IPS-NIHi11 (cell line): Measurements from ENCODE around the gene NEUROD1.

Source experiments
- DNase-seq: peaks from one replicate; pipeline ENCODE4 v3.0.0; 2012; ENCODE audit warnings: mixed read lengths, low spot score

NEUROD1 gene

DNA sequence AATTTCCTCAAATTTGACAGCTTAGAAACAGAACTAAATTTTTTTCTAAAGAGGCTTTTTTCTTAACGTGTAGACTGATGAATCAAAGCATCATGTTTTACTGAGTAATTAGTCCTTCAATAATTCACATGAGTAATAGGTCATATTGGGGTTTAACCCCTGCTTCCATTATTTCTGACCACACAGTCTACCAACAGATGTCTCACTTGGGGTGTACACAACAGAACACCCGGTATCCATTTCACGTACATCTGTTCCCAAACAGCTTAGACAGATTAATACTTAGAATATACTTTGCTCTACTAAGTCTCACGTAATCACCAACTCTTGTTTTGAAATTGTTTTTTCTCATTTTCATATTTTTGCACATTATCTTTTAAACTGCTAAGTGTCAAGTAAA lies 38.2 kb downstream of the NEUROD1 start:
- DNase-seq: no peak

GRCh38 chr2:181639686-181640085 lies 40.6 kb downstream of the NEUROD1 start:
- no peak for DNase-seq

DNA sequence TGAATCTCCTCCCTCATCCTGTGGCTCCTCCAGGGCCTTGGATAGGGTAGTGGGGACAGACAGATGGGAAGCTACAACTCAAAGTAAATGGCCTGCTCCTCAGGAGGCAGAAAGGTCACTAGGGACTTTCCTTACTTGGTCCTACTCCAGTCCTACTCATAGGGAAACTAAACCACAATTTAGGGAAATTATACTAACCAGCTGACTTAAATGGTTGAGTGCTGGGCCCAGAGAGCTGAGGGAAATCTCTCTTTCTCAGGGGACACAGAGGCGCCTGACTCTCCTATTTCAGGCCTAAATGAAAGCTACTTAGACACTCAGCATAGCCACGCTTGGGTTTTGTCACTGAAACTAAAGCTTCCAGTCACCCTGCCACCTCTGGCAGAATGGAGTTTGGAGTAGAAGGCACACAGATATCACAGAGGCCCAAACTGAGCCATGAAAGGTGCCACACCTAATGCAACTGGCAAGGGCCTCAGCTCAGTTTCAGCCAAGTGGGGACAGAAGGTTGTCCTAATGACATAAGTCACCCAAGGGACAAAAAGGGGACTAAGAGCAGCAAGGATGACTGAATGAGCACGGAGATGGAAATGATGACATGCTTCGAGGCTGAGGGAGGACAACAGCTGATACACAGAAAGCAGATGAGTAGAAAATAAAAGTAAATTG lies 47.5 kb downstream of the NEUROD1 start:
- no peak for DNase-seq

DNA sequence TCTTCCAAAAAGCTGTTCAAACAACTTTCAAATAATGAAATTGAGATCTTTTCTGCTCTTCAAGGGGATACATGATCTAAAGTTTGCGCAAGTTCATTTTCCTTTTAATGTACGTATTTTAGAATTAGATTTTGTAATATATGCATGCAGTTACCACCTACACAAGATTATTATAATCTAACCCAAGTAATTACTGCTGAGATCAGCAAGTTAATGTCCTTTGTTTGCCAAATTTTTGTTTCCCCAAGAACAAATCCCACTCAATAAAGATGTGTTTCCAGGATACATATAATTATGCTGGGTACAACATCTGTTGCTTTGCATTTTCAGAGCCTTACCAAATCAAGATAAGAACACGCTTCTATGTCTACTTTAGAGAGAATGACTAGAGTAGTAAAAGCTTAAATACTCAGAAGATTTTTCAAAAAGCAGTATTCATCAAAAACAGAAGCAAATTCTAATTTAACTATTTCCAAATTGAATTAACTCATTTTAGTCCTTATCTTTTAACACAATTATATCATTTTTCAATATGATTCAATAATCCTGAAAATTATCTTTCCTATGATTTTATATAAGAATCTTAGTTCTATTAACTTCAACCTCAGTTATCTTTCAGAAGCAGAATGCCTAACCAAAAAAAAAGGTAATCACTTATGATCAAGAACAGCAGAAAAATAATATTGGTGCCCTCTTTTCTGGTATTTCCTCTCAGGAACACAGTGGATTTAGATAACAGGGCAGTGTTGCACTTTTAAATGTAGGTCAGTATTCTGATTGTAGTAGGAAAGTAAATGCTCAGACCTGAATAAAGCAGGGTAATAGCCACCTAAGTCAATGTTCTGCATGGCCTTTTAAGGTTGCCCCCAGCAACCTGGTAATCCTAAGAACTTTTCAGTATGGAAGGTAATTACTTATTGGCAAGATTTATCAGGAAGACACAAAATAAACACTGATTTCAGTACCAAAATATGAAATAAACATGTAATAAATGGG lies 51.4 kb downstream of the NEUROD1 start:
- no peak for DNase-seq

DNA sequence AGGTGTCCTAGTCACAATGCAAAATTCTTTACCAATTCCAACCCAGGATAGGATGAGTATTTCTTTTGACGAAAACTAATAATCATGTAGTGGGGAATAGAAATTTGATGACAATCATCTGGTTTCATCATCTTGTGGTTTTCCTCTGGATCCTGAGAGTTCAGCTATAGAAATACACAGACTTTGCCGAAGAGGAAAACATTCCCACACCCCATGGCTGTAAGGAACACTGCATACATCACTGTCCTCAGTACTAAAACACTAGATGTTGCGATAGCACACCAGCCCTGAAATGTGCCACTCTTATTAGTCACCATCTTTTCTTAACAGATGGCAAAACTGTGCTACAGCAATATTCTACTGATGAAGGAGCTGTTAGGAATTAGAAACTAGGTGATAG lies 52.8 kb downstream of the NEUROD1 start:
- DNase-seq: no peak

DNA sequence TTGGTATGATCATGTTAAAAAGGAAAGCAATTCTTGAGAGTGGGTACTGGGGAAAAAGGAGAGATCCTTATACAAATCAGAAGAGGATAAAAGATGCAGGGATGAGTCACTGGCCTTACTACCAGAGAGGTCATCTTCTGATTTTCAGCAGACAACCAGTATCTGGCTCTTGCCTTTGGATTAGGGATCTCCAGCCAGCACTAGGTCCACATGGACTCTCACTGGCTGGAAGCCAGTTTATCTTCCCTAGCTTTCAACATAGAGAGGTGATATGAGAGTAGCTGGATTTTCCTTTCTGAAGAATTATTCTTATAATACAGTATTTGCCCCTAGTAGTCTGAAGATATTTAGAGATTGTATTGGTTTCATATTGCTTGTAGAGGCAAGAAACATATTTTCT lies 53.6 kb downstream of the NEUROD1 start:
- DNase-seq: no peak
